ENCODE data around the gene ARMC2.

DNA sequence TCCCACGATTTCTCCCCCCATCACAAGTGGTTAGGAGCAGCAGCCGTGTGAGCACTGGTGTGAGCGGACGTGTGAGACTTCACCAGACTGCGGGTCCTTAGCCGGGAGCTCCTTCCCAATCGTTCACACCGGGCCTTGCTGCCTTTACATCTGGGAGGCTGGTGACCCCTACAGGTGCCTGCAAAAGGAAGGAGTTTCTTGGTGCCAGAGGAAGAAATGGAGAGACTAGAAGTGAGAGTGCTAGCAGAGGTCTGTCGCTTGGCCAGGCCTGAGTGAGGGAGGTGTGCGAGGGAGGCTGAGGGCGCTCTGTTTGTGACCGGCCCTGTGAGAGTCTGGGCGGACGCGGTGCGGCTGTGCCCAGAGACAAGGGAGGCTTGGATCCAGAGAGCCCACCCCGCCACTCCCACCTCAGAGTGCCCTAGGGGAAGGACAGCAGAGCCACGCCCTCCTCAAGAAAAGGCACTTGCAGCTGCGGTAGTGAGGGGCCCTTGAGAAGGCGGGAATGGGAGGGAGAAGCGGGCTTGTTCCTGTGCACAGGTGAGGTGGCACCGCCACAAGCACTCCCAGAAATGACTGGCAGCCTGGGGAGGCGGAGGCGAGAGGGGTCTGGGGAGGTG is 10.0 kb upstream of the ARMC2 start:
- TF ChIP-seq POLR2A (IDR thresholded peaks at IDR 0.05; ENCODE audit: extremely low read depth, insufficient read length), result no peak
- TF ChIP-seq, protein P1, sequence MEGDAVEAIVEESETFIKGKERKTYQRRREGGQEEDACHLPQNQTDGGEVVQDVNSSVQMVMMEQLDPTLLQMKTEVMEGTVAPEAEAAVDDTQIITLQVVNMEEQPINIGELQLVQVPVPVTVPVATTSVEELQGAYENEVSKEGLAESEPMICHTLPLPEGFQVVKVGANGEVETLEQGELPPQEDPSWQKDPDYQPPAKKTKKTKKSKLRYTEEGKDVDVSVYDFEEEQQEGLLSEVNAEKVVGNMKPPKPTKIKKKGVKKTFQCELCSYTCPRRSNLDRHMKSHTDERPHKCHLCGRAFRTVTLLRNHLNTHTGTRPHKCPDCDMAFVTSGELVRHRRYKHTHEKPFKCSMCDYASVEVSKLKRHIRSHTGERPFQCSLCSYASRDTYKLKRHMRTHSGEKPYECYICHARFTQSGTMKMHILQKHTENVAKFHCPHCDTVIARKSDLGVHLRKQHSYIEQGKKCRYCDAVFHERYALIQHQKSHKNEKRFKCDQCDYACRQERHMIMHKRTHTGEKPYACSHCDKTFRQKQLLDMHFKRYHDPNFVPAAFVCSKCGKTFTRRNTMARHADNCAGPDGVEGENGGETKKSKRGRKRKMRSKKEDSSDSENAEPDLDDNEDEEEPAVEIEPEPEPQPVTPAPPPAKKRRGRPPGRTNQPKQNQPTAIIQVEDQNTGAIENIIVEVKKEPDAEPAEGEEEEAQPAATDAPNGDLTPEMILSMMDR (IDR thresholded peaks at IDR 0.05; ENCODE audit: low read depth, low read length), result no peak
- TF ChIP-seq, protein P2, sequence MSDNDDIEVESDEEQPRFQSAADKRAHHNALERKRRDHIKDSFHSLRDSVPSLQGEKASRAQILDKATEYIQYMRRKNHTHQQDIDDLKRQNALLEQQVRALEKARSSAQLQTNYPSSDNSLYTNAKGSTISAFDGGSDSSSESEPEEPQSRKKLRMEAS (IDR thresholded peaks at IDR 0.05; ENCODE audit: low read depth, low read length), result no peak
